Heart left ventricle (tissue), 13 donors: Measurements from ENCODE around the gene SDR42E2.

ENCODE experiments used
- POLR2A ChIP-seq, 2 donors: fragments of 450-650 bp; IDR thresholded peaks; one replicate each; pipeline ENCODE4 v1.6.1; 2017; ENCODE audit warnings: antibody characterized with exemption in 2 of 2, mild to moderate bottlenecking in 2 of 2, moderate library complexity in 2 of 2
- TF ChIP-seq, protein P1 (sequence below), 12 donors: fragments of 200-600 bp; sonication (generic) in 4 of 12; IDR thresholded peaks; one replicate each; pipeline versions ENCODE4 v1.5.0 to v1.8.0; 2018 to 2022; ENCODE audit warnings: antibody characterized with exemption in 12 of 12, mild to moderate bottlenecking in 5 of 12
- donor health status: ischemic (EF 13 %, LVEDD 7.1; RV severe dilation, severe dysfunction).
- donor health status: DM: no; HTN: yes; CAD: no.
- donor health status: DM: no; HTN: no; CAD: no.
- donor health status: ischemic (EF 25% LVEDD 6.9; RV normal size, moderate dysfunction).
- donor health status: ischemic (EF 25% LVEDD 5.7; RV mildly dilated, moderate dysfunction).
- donor health status: ischemic (EF 35%, LVEDD 5.7; RV mildly dilated, moderate dysfunction).
- donor health status: nonischemic (EF 11% LVEDD 7.7; RV severe dilation, severe dysfunction).
- donor health status: DM: yes; HTN: yes; CAD: no.
- donor health status: PGD.
- donor health status: ischemic (EF 29% LVEDD 5.4; RV normal size, mild dysfunction).
- donor health status: nonischemic (EF 23%, LVEDD 6.1; RV moderate dilation, normal function).

DNA sequence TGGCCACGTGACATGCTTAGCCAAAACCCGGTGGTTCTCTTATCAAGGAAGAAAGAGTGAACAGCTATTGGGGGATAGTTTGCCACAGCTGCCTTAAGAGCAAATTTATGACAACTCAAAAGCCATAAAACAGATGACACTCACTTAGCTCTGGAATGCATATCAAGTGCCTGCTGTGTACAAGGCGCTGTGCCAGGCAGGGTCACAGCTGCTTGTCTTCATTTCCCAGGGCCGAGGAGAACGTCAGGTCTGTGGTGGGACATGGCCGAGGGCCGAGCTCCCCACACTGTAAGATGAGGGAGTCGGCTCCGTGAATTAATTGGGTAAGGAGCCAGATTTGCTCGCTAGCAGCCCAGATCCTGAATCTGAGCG lies 57.7 kb downstream of the SDR42E2 start:
- TF ChIP-seq POLR2A (IDR thresholded peaks at IDR 0.05) = no peak
- TF ChIP-seq, protein P1, sequence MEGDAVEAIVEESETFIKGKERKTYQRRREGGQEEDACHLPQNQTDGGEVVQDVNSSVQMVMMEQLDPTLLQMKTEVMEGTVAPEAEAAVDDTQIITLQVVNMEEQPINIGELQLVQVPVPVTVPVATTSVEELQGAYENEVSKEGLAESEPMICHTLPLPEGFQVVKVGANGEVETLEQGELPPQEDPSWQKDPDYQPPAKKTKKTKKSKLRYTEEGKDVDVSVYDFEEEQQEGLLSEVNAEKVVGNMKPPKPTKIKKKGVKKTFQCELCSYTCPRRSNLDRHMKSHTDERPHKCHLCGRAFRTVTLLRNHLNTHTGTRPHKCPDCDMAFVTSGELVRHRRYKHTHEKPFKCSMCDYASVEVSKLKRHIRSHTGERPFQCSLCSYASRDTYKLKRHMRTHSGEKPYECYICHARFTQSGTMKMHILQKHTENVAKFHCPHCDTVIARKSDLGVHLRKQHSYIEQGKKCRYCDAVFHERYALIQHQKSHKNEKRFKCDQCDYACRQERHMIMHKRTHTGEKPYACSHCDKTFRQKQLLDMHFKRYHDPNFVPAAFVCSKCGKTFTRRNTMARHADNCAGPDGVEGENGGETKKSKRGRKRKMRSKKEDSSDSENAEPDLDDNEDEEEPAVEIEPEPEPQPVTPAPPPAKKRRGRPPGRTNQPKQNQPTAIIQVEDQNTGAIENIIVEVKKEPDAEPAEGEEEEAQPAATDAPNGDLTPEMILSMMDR (IDR thresholded peaks at IDR 0.05) = no peak
